ENCODE results near the gene DENND6B.

GRCh38 chr22:50317674-50318073 is 9.1 kb downstream of the DENND6B start:
- TF ChIP-seq POLR2A (IDR thresholded peaks at IDR 0.05; ENCODE audit: low read depth, low read length) = no peak
- no peak for TF ChIP-seq TAF1 (IDR thresholded peaks at IDR 0.05; ENCODE audit: low read depth, low read length)
- no peak for TF ChIP-seq POLR2AphosphoS5 (IDR thresholded peaks at IDR 0.05; ENCODE audit: low read depth, low read length)

All from GM12891 (cell line).